Stimulated activated memory B cell treated with anti-CD40 and anti-IgM and Interleukin-4, amounts not matched to agents 10 μg/mL and 1 μg/mL and 100 μg/mL, for 72 hours (primary cell): ENCODE data around the gene KCNH2.

Experiments
- ATAC-seq: fragments of 150-1000 bp; cut with Tn5 transposase; 2 replicates; pipeline ENCODE4 v1.10.0; 2021
- H3K27ac Mint-ChIP-seq: one replicate; pipeline ENCODE4 v1.8.0; 2022; ENCODE audit warnings: mild to moderate bottlenecking, mixed read lengths
- H3K27me3 Mint-ChIP-seq: one replicate; pipeline ENCODE4 v1.8.0; 2022; ENCODE audit warnings: mixed read lengths
- H3K36me3 Mint-ChIP-seq: one replicate; pipeline ENCODE4 v1.8.0; 2022; ENCODE audit warnings: mixed read lengths
- H3K4me1 Mint-ChIP-seq: one replicate; pipeline ENCODE4 v1.8.0; 2022; ENCODE audit warnings: mixed read lengths
- H3K4me3 Mint-ChIP-seq: one replicate; pipeline ENCODE4 v1.8.0; 2022; ENCODE audit warnings: mild to moderate bottlenecking, moderate library complexity, mixed read lengths
- H3K9me3 Mint-ChIP-seq: one replicate; pipeline ENCODE4 v1.8.0; 2022; ENCODE audit warnings: mixed read lengths

Gene KCNH2

GRCh38 chr7:150936018-150936417, 42.1 kb downstream of the KCNH2 start:
- no peak overlapping the region for H3K4me3 Mint-ChIP-seq
- H3K9me3 Mint-ChIP-seq = no peaks in the 10 kb centered on the region
- H3K27ac Mint-ChIP-seq = no peak overlapping the region
- H3K27me3 Mint-ChIP-seq = peaks cover 34% of the 10 kb centered on the region
- no peaks in the 10 kb centered on the region for H3K36me3 Mint-ChIP-seq
- peaks cover 22% of the 10 kb centered on the region for H3K4me1 Mint-ChIP-seq
- no peak for ATAC-seq

GRCh38 chr7:150935149-150935548, 43.0 kb downstream of the KCNH2 start:
- H3K27me3 Mint-ChIP-seq = peaks cover 40% of the 10 kb centered on the region
- H3K9me3 Mint-ChIP-seq = no peaks in the 10 kb centered on the region
- no peaks in the 10 kb centered on the region for H3K36me3 Mint-ChIP-seq
- H3K4me1 Mint-ChIP-seq = peaks cover 22% of the 10 kb centered on the region
- no peak overlapping the region for H3K27ac Mint-ChIP-seq
- ATAC-seq = no peak
- no peak overlapping the region for H3K4me3 Mint-ChIP-seq

- Mint-ChIP-seq H3K36me3 (no peaks in the 10 kb centered on the region), H3K4me3 (no peak overlapping the region), H3K9me3 (no peaks in the 10 kb centered on the region), H3K27ac (no peak overlapping the region), H3K27me3 (peaks cover 43% of the 10 kb centered on the region), H3K4me1 (peaks cover 17% of the 10 kb centered on the region)
- ATAC-seq = no peak
These were observed 43.9 kb downstream of the KCNH2 start for GRCh38 chr7:150934045-150934766.

- Mint-ChIP-seq H3K4me3 (no peak overlapping the region), H3K4me1 (no peaks in the 10 kb centered on the region), H3K27ac (no peak overlapping the region), H3K27me3 (peaks cover 43% of the 10 kb centered on the region), H3K9me3 (no peaks in the 10 kb centered on the region), H3K36me3 (no peaks in the 10 kb centered on the region)
- no peak for ATAC-seq
These were observed 46.8 kb downstream of the KCNH2 start for GRCh38 chr7:150931199-150931869.

- H3K36me3 Mint-ChIP-seq = no peaks in the 10 kb centered on the region
- no peak for ATAC-seq
- H3K4me3 Mint-ChIP-seq = no peak overlapping the region
- H3K27me3 Mint-ChIP-seq = peaks cover 56% of the 10 kb centered on the region
- H3K27ac Mint-ChIP-seq = no peak overlapping the region
- no peaks in the 10 kb centered on the region for H3K9me3 Mint-ChIP-seq
- no peaks in the 10 kb centered on the region for H3K4me1 Mint-ChIP-seq
These were observed 49.6 kb downstream of the KCNH2 start for GRCh38 chr7:150928541-150928940.

- Mint-ChIP-seq H3K27ac (no peak overlapping the region), H3K9me3 (no peaks in the 10 kb centered on the region), H3K36me3 (no peaks in the 10 kb centered on the region), H3K27me3 (peaks cover 51% of the 10 kb centered on the region), H3K4me1 (no peaks in the 10 kb centered on the region), H3K4me3 (no peak overlapping the region)
- no peak for ATAC-seq
These were observed 50.2 kb downstream of the KCNH2 start for GRCh38 chr7:150927956-150928344.

- Mint-ChIP-seq H3K36me3 (no peaks in the 10 kb centered on the region), H3K9me3 (no peaks in the 10 kb centered on the region), H3K27me3 (peaks cover 57% of the 10 kb centered on the region), H3K27ac (no peak overlapping the region), H3K4me3 (no peak overlapping the region), H3K4me1 (no peaks in the 10 kb centered on the region)
- ATAC-seq = no peak
These were observed 50.8 kb downstream of the KCNH2 start for GRCh38 chr7:150927157-150927955.

GRCh38 chr7:150926066-150926465, 52.1 kb downstream of the KCNH2 start:
- Mint-ChIP-seq H3K9me3 (no peaks in the 10 kb centered on the region), H3K27me3 (peaks cover 65% of the 10 kb centered on the region), H3K4me1 (no peaks in the 10 kb centered on the region), H3K36me3 (no peaks in the 10 kb centered on the region), H3K27ac (no peak overlapping the region), H3K4me3 (no peak overlapping the region)
- no peak for ATAC-seq

- H3K27ac Mint-ChIP-seq = no peak overlapping the region
- peaks cover 64% of the 10 kb centered on the region for H3K27me3 Mint-ChIP-seq
- no peak for ATAC-seq
- no peaks in the 10 kb centered on the region for H3K4me1 Mint-ChIP-seq
- no peak overlapping the region for H3K4me3 Mint-ChIP-seq
- H3K36me3 Mint-ChIP-seq = no peaks in the 10 kb centered on the region
- H3K9me3 Mint-ChIP-seq = no peaks in the 10 kb centered on the region
These were observed 53.7 kb downstream of the KCNH2 start for GRCh38 chr7:150924369-150924781.

- no peak overlapping the region for H3K27ac Mint-ChIP-seq
- no peaks in the 10 kb centered on the region for H3K9me3 Mint-ChIP-seq
- ATAC-seq = no peak
- no peaks in the 10 kb centered on the region for H3K4me1 Mint-ChIP-seq
- no peaks in the 10 kb centered on the region for H3K36me3 Mint-ChIP-seq
- H3K4me3 Mint-ChIP-seq = no peak overlapping the region
- H3K27me3 Mint-ChIP-seq = peaks cover 69% of the 10 kb centered on the region
These were observed 54.3 kb downstream of the KCNH2 start for GRCh38 chr7:150923802-150924201.

GRCh38 chr7:150923196-150923595, 54.9 kb downstream of the KCNH2 start:
- Mint-ChIP-seq H3K27ac (no peak overlapping the region), H3K27me3 (peaks cover 70% of the 10 kb centered on the region), H3K4me3 (no peak overlapping the region), H3K9me3 (no peaks in the 10 kb centered on the region), H3K4me1 (no peaks in the 10 kb centered on the region), H3K36me3 (no peaks in the 10 kb centered on the region)
- ATAC-seq = no peak

GRCh38 chr7:150919160-150919559, 59.0 kb downstream of the KCNH2 start:
- Mint-ChIP-seq H3K27me3 (peaks cover 31% of the 10 kb centered on the region), H3K4me1 (no peaks in the 10 kb centered on the region), H3K27ac (no peak overlapping the region), H3K36me3 (no peaks in the 10 kb centered on the region), H3K4me3 (no peak overlapping the region), H3K9me3 (no peaks in the 10 kb centered on the region)
- ATAC-seq = no peak

- no peak for ATAC-seq
- H3K36me3 Mint-ChIP-seq = no peaks in the 10 kb centered on the region
- H3K4me3 Mint-ChIP-seq = no peak overlapping the region
- H3K27ac Mint-ChIP-seq = no peak overlapping the region
- peaks cover 28% of the 10 kb centered on the region for H3K27me3 Mint-ChIP-seq
- H3K4me1 Mint-ChIP-seq = no peaks in the 10 kb centered on the region
- H3K9me3 Mint-ChIP-seq = no peaks in the 10 kb centered on the region
These were observed 59.7 kb downstream of the KCNH2 start for GRCh38 chr7:150918378-150918777.

- H3K36me3 Mint-ChIP-seq = no peaks in the 10 kb centered on the region
- H3K27ac Mint-ChIP-seq = no peak overlapping the region
- H3K27me3 Mint-ChIP-seq = peaks cover 27% of the 10 kb centered on the region
- H3K4me1 Mint-ChIP-seq = no peaks in the 10 kb centered on the region
- no peak overlapping the region for H3K4me3 Mint-ChIP-seq
- no peaks in the 10 kb centered on the region for H3K9me3 Mint-ChIP-seq
- no peak for ATAC-seq
These were observed 60.2 kb downstream of the KCNH2 start for GRCh38 chr7:150917969-150918368.

GRCh38 chr7:150916670-150917069, 61.5 kb downstream of the KCNH2 start:
- ATAC-seq = no peak
- Mint-ChIP-seq H3K4me3 (no peak overlapping the region), H3K27ac (no peak overlapping the region), H3K4me1 (no peaks in the 10 kb centered on the region), H3K9me3 (no peaks in the 10 kb centered on the region), H3K27me3 (peaks cover 19% of the 10 kb centered on the region), H3K36me3 (no peaks in the 10 kb centered on the region)
